HEK293 (cell line): Measurements from ENCODE around the gene IMMP2L.

Experiments used
- CTCF ChIA-PET: fragments of 350-600 bp; formaldehyde crosslinking; extraction: SDS; loops from one replicate; lab custom pipeline; 2021; ENCODE audit warnings: antibody characterized with exemption; lab: Yijun Ruan, JAX
- POLR2A ChIA-PET: fragments of 300-600 bp; formaldehyde crosslinking; extraction: SDS; loops from one replicate; lab custom pipeline; 2020; ENCODE audit warnings: antibody characterized with exemption, inconsistent platforms; lab: Yijun Ruan, JAX
- H3K27ac ChIP-seq: fragments of 200-500 bp; sonication (Bioruptor generic); 2 replicates; pipeline ENCODE4 v1.5.1; 2014; ENCODE audit warnings: low read depth, low read length, control low read depth, inconsistent platforms; ENCODE audit errors: extremely low read depth
- H3K36me3 ChIP-seq, 2 experiments: fragments of 200-500 bp in 1 of 2; sonication (Bioruptor generic) in 1 of 2; 1 replicate in 1 of 2; 2 replicates in 1 of 2; pipeline ENCODE4 v1.5.1; 2014 to 2017; ENCODE audit warnings: inconsistent platforms in 2 of 2, low read length in 2 of 2; ENCODE audit not compliant: control insufficient read depth in 2 of 2, insufficient read depth in 1 of 2
- H3K4me1 ChIP-seq: fragments of 200-500 bp; sonication (Bioruptor generic); 2 replicates; pipeline ENCODE4 v1.5.1; 2014; ENCODE audit warnings: mild to moderate bottlenecking, low read length, inconsistent platforms; ENCODE audit not compliant: control insufficient read depth, insufficient read depth
- H3K4me3 ChIP-seq: 2 replicates; pipeline ENCODE4 v1.5.1; 2011; ENCODE audit warnings: low read depth, mild to moderate bottlenecking, control low read depth, low read length, moderate library complexity
- H3K9me3 ChIP-seq: fragments of 200-500 bp; sonication (Bioruptor generic); 2 replicates; pipeline ENCODE4 v1.5.1; 2014; ENCODE audit warnings: low read depth, low read length, inconsistent platforms; ENCODE audit not compliant: control insufficient read depth, insufficient read depth
- ATF2 ChIP-seq: fragments of 450-650 bp; formaldehyde crosslinking; IDR thresholded peaks from 2 replicates; pipeline ENCODE4 v1.5.1; 2016; ENCODE audit warnings: missing biosample characterization, missing genetic modification characterization, low read depth
- HOXA7 ChIP-seq: sonication (generic); formaldehyde crosslinking; IDR thresholded peaks from 2 replicates; pipeline ENCODE4 v1.8.1; 2022; ENCODE audit warnings: missing genetic modification reagents, borderline replicate concordance
- KLF8 ChIP-seq: fragments of 450-650 bp; formaldehyde crosslinking; IDR thresholded peaks from 2 replicates; pipeline ENCODE4 v1.5.1; 2016; ENCODE audit warnings: missing biosample characterization, missing genetic modification characterization
- PRDM2 ChIP-seq: fragments of 450-650 bp; formaldehyde crosslinking; IDR thresholded peaks from 2 replicates; pipeline ENCODE4 v1.5.1; 2016; ENCODE audit warnings: missing biosample characterization, missing genetic modification characterization, borderline replicate concordance
- TRIM28 ChIP-seq: IDR thresholded peaks from 2 replicates; pipeline ENCODE4 v1.6.1; 2011; ENCODE audit warnings: low read length, control low read depth, borderline replicate concordance
- ZBTB1 ChIP-seq: fragments of 450-650 bp; formaldehyde crosslinking; IDR thresholded peaks from 2 replicates; pipeline ENCODE4 v1.5.1; 2016; ENCODE audit warnings: missing biosample characterization, missing genetic modification characterization
- ZNF138 ChIP-seq: fragments of 450-650 bp; formaldehyde crosslinking; IDR thresholded peaks from 2 replicates; pipeline ENCODE4 v1.5.1; 2016; ENCODE audit warnings: missing biosample characterization, missing genetic modification characterization, borderline replicate concordance
- ZNF202 ChIP-seq: fragments of 450-650 bp; formaldehyde crosslinking; IDR thresholded peaks from 2 replicates; pipeline ENCODE4 v1.5.1; 2016; ENCODE audit warnings: missing biosample characterization, missing genetic modification characterization, borderline replicate concordance
- ZNF221 ChIP-seq: fragments of 450-650 bp; formaldehyde crosslinking; IDR thresholded peaks from 2 replicates; pipeline ENCODE4 v1.5.1; 2017; ENCODE audit warnings: missing biosample characterization, missing genetic modification characterization, borderline replicate concordance
- ZNF23 ChIP-seq: fragments of 450-650 bp; formaldehyde crosslinking; IDR thresholded peaks from 2 replicates; pipeline ENCODE4 v1.5.1; 2016; ENCODE audit warnings: missing biosample characterization, missing genetic modification characterization, borderline replicate concordance
- ZNF423 ChIP-seq: fragments of 450-650 bp; formaldehyde crosslinking; IDR thresholded peaks from 2 replicates; pipeline ENCODE4 v1.5.1; 2016; ENCODE audit warnings: missing biosample characterization, missing genetic modification characterization
- ZNF549 ChIP-seq: fragments of 450-650 bp; IDR thresholded peaks from 2 replicates; pipeline ENCODE4 v1.5.1; 2018; ENCODE audit warnings: missing biosample characterization, missing genetic modification characterization, mild to moderate bottlenecking, inconsistent platforms, moderate library complexity
- ZNF707 ChIP-seq: fragments of 450-650 bp; formaldehyde crosslinking; IDR thresholded peaks from 2 replicates; pipeline ENCODE4 v1.5.1; 2016; ENCODE audit warnings: missing biosample characterization, missing genetic modification characterization
- ZNF791 ChIP-seq: fragments of 450-650 bp; formaldehyde crosslinking; IDR thresholded peaks from 2 replicates; pipeline ENCODE4 v1.5.1; 2016; ENCODE audit warnings: missing biosample characterization, missing genetic modification characterization
- ZSCAN16 ChIP-seq: fragments of 450-650 bp; formaldehyde crosslinking; IDR thresholded peaks from 2 replicates; pipeline ENCODE4 v1.5.1; 2016; ENCODE audit warnings: missing biosample characterization, missing genetic modification characterization

The IMMP2L gene

GRCh38 chr7:110891197-110891596, 671.1 kb downstream of the IMMP2L start:
- no peaks in the 10 kb centered on the region; the same call in 1 of the 2 replicates for H3K4me1 ChIP-seq
- CTCF ChIA-PET = interaction anchor here (0.7 kb wide), 1 partner anchor 606 kb away, joined by 3 read pairs; no protein-coding TSS in a partner anchor
- TF ChIP-seq ZBTB1 (tag by site-specific recombination) = no peak

GRCh38 chr7:110890101-110890500, 672.2 kb downstream of the IMMP2L start:
- H3K4me1 ChIP-seq = no peaks in the 10 kb centered on the region; the same call in 1 of the 2 replicates
- no peaks in the 10 kb centered on the region for H3K9me3 ChIP-seq
- CTCF ChIA-PET = no interaction called here
- TF ChIP-seq KLF8 (tag by site-specific recombination) (no peak), ZNF707 (tag by site-specific recombination) (no peak), ZNF23 (tag by site-specific recombination) (no peak), ZNF791 (no peak), ZNF138 (tag by site-specific recombination) (no peak), HOXA7 (CRISPR knock-in tag) (no peak), ATF2 (tag by site-specific recombination) (no peak)
- H3K36me3 ChIP-seq = no peaks in the 10 kb centered on the region
- POLR2A ChIA-PET = no interaction called here
- no peak overlapping the region for H3K4me3 ChIP-seq
- no peak overlapping the region for H3K27ac ChIP-seq

More at GRCh38 chr7:110891197-110891596, 671.1 kb downstream of the IMMP2L start:
- H3K27ac ChIP-seq = no peak overlapping the region
- H3K9me3 ChIP-seq = no peaks in the 10 kb centered on the region
- no peaks in the 10 kb centered on the region for H3K36me3 ChIP-seq
- no peak overlapping the region for H3K4me3 ChIP-seq
- POLR2A ChIA-PET = no interaction called here

GRCh38 chr7:110889335-110889734, 673.0 kb downstream of the IMMP2L start:
- TF ChIP-seq ZNF423 (tag by site-specific recombination) (no peak), ZNF549 (peak; percentile 79)
- no peaks in the 10 kb centered on the region for H3K36me3 ChIP-seq
- POLR2A ChIA-PET = no interaction called here
- H3K4me3 ChIP-seq = no peak overlapping the region
- no peaks in the 10 kb centered on the region for H3K9me3 ChIP-seq
- CTCF ChIA-PET = no interaction called here
- H3K27ac ChIP-seq = no peak overlapping the region
- H3K4me1 ChIP-seq = no peaks in the 10 kb centered on the region; the same call in 1 of the 2 replicates

- Histone ChIP-seq H3K4me3 (no peak overlapping the region), H3K9me3 (no peaks in the 10 kb centered on the region), H3K4me1 (no peaks in the 10 kb centered on the region; the same call in 1 of the 2 replicates), H3K36me3 (no peaks in the 10 kb centered on the region), H3K27ac (no peak overlapping the region)
- ChIA-PET POLR2A (no interaction called here), CTCF (no interaction called here)
- TF ChIP-seq TRIM28 (no peak), ZSCAN16 (tag by site-specific recombination) (0 out of 2 replicates have a peak, but pooled peaks have one; percentile 10)
Measured at GRCh38 chr7:110888641-110889040, 673.7 kb downstream of the IMMP2L start.

- Histone ChIP-seq H3K9me3 (no peaks in the 10 kb centered on the region), H3K36me3 (no peaks in the 10 kb centered on the region), H3K4me3 (no peak overlapping the region), H3K4me1 (no peaks in the 10 kb centered on the region; the same call in 1 of the 2 replicates), H3K27ac (no peak overlapping the region)
- POLR2A ChIA-PET = no interaction called here
- CTCF ChIA-PET = no interaction called here
- TF ChIP-seq PRDM2 (no peak), ZNF202 (tag by site-specific recombination) (no peak), ZNF221 (tag by site-specific recombination) (no peak)
Measured at GRCh38 chr7:110885474-110885873, 676.8 kb downstream of the IMMP2L start.
